ENCODE results near the gene TRMT44.

The TRMT44 gene

DNA sequence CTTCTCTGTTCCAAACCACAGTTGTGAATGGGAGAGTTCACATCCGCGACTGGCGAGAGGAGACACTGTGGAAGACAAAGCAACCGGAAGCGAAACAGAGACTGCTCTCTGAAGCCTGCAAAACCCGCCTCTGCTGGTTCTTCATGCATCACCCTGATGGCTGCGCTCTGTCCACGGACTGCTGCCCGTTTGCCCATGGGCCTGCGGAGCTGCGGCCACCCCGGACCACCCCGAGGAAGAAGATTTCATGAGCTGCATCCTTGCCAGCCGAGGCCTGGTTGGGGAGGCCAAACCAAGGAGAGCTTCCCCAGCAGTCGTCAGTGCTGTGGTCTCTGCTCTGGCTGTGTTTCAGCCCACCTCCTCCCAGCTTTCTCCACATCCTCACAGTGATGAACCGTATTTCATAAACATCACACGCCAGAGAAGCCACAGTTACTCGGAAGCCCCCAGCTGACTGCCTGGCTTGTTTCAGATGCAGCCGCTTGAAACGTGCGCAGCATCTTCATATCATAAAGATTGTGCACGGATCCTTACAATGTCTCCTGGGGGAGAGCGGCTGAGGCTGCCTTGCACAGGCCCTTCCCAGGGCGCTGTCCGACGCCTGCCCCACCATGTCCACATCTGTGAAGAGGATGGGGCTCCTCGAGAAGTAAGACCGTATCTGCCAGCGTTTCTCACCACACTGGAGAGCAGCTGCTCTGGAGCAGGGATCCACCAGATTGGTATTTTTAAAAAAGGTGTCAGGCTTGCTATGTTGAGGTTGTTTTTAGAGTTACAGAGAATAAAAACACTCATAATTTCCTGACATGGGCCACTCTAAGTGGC is 35.4 kb downstream of the TRMT44 start (continued):
- no peak for TF ChIP-seq ESRRG (CRISPR knock-in tag; IDR thresholded peaks at IDR 0.05)

DNA sequence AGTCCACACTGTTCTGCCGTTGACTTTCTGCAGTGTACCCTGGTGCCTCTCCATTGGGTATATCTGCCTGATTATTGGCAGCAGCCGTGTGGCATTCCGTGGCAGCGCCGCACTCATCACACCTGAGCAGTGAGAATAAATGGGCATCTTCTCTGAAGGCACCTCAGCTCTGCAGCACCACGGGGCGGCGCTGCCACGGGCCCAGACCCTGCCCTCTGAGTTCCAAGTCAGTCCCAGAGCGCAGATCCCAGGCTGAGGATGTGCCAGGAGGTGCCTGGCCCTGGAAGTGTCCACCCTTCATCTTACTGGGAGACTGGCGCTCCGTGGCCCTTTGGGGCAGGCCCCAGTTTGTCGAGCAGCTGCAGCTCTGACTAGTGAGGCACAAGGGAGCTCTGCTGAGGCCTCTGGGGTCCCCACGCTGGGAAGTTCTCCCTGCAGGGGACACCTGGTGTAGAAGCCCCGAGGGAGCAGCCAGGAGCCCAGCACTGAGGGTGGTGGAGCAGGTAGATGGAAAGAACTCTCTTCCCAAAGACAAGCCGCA is 36.6 kb downstream of the TRMT44 start:
- TF ChIP-seq ZNF8 (CRISPR knock-in tag; IDR thresholded peaks at IDR 0.05) (no peak), RARB (CRISPR knock-in tag; IDR thresholded peaks at IDR 0.05) (no peak), ZC3H10 (CRISPR knock-in tag; IDR thresholded peaks at IDR 0.05) (no peak), ESRRG (CRISPR knock-in tag; IDR thresholded peaks at IDR 0.05) (no peak), SNAI2 (CRISPR knock-in tag; IDR thresholded peaks at IDR 0.05) (no peak), BACH2 (CRISPR knock-in tag; IDR thresholded peaks at IDR 0.05; ENCODE audit: borderline replicate concordance) (no peak), PPARA (CRISPR knock-in tag; IDR thresholded peaks at IDR 0.05; ENCODE audit: borderline replicate concordance) (no peak), GLIS3 (CRISPR knock-in tag; IDR thresholded peaks at IDR 0.05) (no peak), ZFP3 (CRISPR knock-in tag; IDR thresholded peaks at IDR 0.05) (no peak), TOX (CRISPR knock-in tag; IDR thresholded peaks at IDR 0.05; ENCODE audit: borderline replicate concordance) (no peak), ARNTL (CRISPR knock-in tag; IDR thresholded peaks at IDR 0.05; ENCODE audit: borderline replicate concordance, low read depth) (no peak), ZFP30 (CRISPR knock-in tag; IDR thresholded peaks at IDR 0.05) (no peak), ZNF565 (CRISPR knock-in tag; conservative IDR thresholded peaks at IDR 0.05; ENCODE audit: low read depth) (no peak), TCF4 (CRISPR knock-in tag; IDR thresholded peaks at IDR 0.05; ENCODE audit: borderline replicate concordance) (no peak)
- TF ChIP-seq, protein P1, sequence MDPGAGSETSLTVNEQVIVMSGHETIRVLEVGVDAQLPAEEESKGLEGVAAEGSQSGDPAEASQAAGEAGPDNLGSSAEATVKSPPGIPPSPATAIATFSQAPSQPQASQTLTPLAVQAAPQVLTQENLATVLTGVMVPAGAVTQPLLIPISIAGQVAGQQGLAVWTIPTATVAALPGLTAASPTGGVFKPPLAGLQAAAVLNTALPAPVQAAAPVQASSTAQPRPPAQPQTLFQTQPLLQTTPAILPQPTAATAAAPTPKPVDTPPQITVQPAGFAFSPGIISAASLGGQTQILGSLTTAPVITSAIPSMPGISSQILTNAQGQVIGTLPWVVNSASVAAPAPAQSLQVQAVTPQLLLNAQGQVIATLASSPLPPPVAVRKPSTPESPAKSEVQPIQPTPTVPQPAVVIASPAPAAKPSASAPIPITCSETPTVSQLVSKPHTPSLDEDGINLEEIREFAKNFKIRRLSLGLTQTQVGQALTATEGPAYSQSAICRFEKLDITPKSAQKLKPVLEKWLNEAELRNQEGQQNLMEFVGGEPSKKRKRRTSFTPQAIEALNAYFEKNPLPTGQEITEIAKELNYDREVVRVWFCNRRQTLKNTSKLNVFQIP (CRISPR knock-in tag; IDR thresholded peaks at IDR 0.05; ENCODE audit: borderline replicate concordance, low read depth): no peak
- TF ChIP-seq, protein P2, sequence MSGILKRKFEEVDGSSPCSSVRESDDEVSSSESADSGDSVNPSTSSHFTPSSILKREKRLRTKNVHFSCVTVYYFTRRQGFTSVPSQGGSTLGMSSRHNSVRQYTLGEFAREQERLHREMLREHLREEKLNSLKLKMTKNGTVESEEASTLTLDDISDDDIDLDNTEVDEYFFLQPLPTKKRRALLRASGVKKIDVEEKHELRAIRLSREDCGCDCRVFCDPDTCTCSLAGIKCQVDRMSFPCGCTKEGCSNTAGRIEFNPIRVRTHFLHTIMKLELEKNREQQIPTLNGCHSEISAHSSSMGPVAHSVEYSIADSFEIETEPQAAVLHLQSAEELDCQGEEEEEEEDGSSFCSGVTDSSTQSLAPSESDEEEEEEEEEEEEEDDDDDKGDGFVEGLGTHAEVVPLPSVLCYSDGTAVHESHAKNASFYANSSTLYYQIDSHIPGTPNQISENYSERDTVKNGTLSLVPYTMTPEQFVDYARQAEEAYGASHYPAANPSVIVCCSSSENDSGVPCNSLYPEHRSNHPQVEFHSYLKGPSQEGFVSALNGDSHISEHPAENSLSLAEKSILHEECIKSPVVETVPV (CRISPR knock-in tag; IDR thresholded peaks at IDR 0.05): no peak
- TF ChIP-seq, protein P3, sequence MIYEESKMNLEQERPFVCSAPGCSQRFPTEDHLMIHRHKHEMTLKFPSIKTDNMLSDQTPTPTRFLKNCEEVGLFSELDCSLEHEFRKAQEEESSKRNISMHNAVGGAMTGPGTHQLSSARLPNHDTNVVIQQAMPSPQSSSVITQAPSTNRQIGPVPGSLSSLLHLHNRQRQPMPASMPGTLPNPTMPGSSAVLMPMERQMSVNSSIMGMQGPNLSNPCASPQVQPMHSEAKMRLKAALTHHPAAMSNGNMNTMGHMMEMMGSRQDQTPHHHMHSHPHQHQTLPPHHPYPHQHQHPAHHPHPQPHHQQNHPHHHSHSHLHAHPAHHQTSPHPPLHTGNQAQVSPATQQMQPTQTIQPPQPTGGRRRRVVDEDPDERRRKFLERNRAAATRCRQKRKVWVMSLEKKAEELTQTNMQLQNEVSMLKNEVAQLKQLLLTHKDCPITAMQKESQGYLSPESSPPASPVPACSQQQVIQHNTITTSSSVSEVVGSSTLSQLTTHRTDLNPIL (CRISPR knock-in tag; IDR thresholded peaks at IDR 0.05; ENCODE audit: low read depth): no peak
- TF ChIP-seq, protein P4, sequence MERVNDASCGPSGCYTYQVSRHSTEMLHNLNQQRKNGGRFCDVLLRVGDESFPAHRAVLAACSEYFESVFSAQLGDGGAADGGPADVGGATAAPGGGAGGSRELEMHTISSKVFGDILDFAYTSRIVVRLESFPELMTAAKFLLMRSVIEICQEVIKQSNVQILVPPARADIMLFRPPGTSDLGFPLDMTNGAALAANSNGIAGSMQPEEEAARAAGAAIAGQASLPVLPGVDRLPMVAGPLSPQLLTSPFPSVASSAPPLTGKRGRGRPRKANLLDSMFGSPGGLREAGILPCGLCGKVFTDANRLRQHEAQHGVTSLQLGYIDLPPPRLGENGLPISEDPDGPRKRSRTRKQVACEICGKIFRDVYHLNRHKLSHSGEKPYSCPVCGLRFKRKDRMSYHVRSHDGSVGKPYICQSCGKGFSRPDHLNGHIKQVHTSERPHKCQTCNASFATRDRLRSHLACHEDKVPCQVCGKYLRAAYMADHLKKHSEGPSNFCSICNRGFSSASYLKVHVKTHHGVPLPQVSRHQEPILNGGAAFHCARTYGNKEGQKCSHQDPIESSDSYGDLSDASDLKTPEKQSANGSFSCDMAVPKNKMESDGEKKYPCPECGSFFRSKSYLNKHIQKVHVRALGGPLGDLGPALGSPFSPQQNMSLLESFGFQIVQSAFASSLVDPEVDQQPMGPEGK (CRISPR knock-in tag; IDR thresholded peaks at IDR 0.05; ENCODE audit: borderline replicate concordance): no peak
- ATAC-seq: no peak

DNA sequence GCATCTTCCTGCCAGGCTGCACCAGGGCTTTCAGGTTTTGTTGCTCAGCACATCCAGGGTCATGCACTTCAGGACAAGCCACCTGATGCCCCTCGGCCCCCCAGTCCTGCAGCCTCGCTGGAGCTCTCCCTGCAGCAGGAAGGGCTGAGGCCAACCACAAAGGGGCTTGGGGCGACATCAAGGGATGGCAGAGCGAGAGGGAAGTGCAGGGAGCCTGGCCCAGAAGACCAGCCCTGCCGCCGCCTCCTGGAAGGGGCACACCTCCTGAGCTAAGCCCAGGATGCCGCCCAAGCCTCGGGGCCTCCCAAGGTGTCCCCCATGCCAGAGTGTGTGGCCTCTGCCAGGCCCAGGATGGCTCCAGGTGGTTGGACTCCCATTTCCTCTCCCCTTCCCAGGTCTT is 37.1 kb downstream of the TRMT44 start:
- TF ChIP-seq SNAI2 (CRISPR knock-in tag; IDR thresholded peaks at IDR 0.05) (no peak), RARB (CRISPR knock-in tag; IDR thresholded peaks at IDR 0.05) (no peak), ZC3H10 (CRISPR knock-in tag; IDR thresholded peaks at IDR 0.05) (no peak), GLIS3 (CRISPR knock-in tag; IDR thresholded peaks at IDR 0.05) (no peak), OSR1 (CRISPR knock-in tag; IDR thresholded peaks at IDR 0.05) (no peak)
- TF ChIP-seq, protein P4 (CRISPR knock-in tag; IDR thresholded peaks at IDR 0.05; ENCODE audit: borderline replicate concordance): no peak
- TF ChIP-seq, protein P5, sequence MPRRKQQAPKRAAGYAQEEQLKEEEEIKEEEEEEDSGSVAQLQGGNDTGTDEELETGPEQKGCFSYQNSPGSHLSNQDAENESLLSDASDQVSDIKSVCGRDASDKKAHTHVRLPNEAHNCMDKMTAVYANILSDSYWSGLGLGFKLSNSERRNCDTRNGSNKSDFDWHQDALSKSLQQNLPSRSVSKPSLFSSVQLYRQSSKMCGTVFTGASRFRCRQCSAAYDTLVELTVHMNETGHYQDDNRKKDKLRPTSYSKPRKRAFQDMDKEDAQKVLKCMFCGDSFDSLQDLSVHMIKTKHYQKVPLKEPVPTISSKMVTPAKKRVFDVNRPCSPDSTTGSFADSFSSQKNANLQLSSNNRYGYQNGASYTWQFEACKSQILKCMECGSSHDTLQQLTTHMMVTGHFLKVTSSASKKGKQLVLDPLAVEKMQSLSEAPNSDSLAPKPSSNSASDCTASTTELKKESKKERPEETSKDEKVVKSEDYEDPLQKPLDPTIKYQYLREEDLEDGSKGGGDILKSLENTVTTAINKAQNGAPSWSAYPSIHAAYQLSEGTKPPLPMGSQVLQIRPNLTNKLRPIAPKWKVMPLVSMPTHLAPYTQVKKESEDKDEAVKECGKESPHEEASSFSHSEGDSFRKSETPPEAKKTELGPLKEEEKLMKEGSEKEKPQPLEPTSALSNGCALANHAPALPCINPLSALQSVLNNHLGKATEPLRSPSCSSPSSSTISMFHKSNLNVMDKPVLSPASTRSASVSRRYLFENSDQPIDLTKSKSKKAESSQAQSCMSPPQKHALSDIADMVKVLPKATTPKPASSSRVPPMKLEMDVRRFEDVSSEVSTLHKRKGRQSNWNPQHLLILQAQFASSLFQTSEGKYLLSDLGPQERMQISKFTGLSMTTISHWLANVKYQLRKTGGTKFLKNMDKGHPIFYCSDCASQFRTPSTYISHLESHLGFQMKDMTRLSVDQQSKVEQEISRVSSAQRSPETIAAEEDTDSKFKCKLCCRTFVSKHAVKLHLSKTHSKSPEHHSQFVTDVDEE (CRISPR knock-in tag; IDR thresholded peaks at IDR 0.05): no peak
- ATAC-seq: no peak
